Activated naive CD4-positive, alpha-beta T cell treated with anti-CD3 and anti-CD28 coated beads, Interleukin-2, amount 50 U/mL, for 72 hours (primary cell): Measurements from ENCODE around the gene EHMT1. TPM values are rescaled to one million over a fixed set of nuclear protein-coding genes. Genes with fewer than 3 reads are reported as not detected.
"Not testable (repeated sequence)": the region's sequence is repeated elsewhere in the genome, so short reads cannot be mapped to it uniquely, and the experiment has no call there.

Experiments
- ATAC-seq, 2 donors: fragments of 150-1000 bp; cut with Tn5 transposase; 2 replicates each; pipeline ENCODE4 v1.10.0; 2021; ENCODE audit warnings: mild to moderate bottlenecking in 2 of 2, moderate library complexity in 2 of 2
- DNase-seq, 2 donors: peaks; one replicate each; pipeline ENCODE4 v3.0.0; 2021 to 2022; ENCODE audit warnings: low spot score in 2 of 2
- H3K27ac Mint-ChIP-seq, 2 donors: one replicate each; pipeline ENCODE4 v1.8.0; 2022; ENCODE audit warnings: mild to moderate bottlenecking in 2 of 2, mixed read lengths in 2 of 2
- H3K36me3 Mint-ChIP-seq, 2 donors: one replicate each; pipeline ENCODE4 v1.8.0; 2022; ENCODE audit warnings: mixed read lengths in 2 of 2
- H3K9me3 Mint-ChIP-seq, 2 donors: one replicate each; pipeline ENCODE4 v1.8.0; 2022; ENCODE audit warnings: mixed read lengths in 2 of 2
- total RNA-seq, 2 donors: library from RNA; stranded (reverse); gene quantifications; one replicate each; pipeline ENCODE4 v1.2.3, GENCODE V29; 2022

Gene EHMT1
- total RNA-seq, 2 donors from 2014 or later, result 80.4 to 85.0 TPM

DNA sequence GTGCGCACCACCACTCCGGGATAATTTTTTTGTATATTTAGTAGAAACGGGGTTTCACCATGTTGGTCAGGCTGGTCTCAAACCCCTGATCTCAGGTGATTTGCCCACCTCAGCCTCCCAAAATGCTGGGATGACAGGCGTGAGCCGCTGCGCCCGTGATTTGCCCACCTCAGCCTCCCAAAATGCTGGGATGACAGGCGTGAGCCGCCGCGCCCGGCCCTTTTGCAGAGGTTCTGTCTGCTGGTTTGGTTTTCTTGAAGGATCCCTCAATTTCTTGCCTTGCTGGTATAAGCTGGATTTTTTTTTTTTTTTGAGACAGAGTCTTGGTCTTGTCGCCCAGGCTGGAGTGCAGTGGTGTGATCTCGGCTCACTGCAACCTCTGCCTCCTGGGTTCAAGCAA is 8.6 kb downstream of the EHMT1 start:
- not testable (repeated sequence) for H3K27ac Mint-ChIP-seq, DNase-seq, ATAC-seq, H3K9me3 Mint-ChIP-seq
- peaks cover 0 to 29% of the 10 kb centered on the region in 2 donors for H3K36me3 Mint-ChIP-seq

DNA sequence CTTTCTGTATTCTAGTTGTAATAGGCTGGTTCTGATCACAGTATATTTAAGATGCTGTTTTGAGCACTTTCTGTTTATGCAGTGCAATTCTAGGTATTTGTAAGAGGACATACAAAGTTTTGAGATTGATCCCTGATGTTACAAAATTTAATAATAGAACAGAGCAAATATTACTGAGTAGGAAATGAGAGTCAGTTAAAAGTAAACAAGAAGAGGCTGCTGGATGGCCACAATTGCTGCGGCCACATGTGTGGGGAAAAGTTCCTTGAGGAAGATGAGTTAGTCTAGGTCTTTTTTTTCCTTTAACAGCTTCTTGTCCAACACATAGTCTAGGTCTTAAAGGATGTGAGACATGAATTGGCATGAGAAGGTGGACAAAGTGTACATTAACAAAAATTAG is 11.3 kb downstream of the EHMT1 start:
- DNase-seq, result no peak
- ATAC-seq, result no peak
- Mint-ChIP-seq H3K36me3 (peaks cover 0 to 21% of the 10 kb centered on the region in 2 donors), H3K27ac (peak overlapping the region in 1 of 2 donors; percentile 8), H3K9me3 (no peaks in the 10 kb centered on the region)

DNA sequence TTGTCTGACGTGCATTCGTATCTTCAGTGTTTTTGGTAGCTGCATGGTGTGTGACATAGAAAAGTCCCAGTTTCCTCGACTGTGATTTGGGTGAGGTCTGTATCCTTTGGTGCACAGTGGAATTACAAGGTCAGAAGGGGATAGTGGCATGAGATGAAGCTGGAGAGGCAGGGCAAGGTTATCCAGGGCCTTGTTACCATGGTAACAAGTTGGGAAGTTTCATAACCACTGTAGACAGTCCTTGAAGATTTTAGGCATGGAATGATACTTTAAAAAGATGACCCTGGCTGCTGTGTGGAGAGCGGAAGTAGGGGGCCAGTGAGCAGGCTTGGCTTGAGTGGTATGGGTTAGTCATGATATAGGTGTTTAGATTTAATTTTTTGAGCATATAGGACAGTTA is 11.9 kb downstream of the EHMT1 start:
- Mint-ChIP-seq H3K27ac (no peak overlapping the region), H3K36me3 (peaks cover 0 to 15% of the 10 kb centered on the region in 2 donors), H3K9me3 (no peaks in the 10 kb centered on the region)
- DNase-seq (no peak), ATAC-seq (no peak)

DNA sequence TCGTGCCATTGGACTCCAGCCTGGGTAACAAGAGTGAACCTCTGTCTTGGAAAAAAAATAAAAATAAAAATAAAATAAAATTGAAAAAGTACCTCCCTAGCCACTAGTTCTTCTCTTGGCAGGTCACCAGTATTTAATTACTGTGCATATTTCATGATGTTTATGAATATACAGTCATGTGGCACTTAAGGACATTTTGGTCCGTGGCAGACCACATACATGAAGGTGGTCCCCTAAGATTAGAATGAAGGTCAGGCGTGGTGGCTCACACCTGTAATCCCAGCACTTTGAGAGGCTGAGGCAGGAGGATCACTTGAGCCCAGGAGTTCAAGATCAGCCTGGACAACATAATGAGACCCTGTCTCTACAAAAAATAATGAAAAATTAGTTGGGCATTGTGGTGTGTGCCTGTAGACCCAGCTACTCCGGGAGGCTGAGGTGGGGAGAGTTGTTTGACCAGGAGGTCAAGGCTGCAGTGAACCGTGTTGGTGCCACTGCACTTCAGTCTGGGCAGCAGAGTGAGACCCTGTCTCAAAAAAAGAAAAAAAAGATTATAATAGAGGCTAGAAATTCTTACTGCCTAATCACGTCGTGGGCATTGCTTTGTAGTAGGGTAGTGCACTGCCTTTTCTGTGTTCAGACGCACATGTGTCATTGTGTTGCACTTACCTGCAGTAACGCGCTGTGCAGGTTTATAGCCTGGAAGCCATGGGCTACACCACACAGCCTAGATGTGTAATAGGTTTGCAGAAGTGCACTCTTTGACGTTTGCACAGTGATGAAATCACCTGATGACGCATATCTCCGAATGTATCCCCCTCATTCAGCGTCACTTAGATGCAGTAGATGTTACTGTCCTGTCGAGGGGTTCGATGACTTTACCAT is 12.8 kb downstream of the EHMT1 start:
- H3K36me3 Mint-ChIP-seq, result peaks cover 0 to 16% of the 10 kb centered on the region in 2 donors
- ATAC-seq (no peak), DNase-seq (no peak)
- no peak overlapping the region for H3K27ac Mint-ChIP-seq
- H3K9me3 Mint-ChIP-seq, result no peaks in the 10 kb centered on the region

DNA sequence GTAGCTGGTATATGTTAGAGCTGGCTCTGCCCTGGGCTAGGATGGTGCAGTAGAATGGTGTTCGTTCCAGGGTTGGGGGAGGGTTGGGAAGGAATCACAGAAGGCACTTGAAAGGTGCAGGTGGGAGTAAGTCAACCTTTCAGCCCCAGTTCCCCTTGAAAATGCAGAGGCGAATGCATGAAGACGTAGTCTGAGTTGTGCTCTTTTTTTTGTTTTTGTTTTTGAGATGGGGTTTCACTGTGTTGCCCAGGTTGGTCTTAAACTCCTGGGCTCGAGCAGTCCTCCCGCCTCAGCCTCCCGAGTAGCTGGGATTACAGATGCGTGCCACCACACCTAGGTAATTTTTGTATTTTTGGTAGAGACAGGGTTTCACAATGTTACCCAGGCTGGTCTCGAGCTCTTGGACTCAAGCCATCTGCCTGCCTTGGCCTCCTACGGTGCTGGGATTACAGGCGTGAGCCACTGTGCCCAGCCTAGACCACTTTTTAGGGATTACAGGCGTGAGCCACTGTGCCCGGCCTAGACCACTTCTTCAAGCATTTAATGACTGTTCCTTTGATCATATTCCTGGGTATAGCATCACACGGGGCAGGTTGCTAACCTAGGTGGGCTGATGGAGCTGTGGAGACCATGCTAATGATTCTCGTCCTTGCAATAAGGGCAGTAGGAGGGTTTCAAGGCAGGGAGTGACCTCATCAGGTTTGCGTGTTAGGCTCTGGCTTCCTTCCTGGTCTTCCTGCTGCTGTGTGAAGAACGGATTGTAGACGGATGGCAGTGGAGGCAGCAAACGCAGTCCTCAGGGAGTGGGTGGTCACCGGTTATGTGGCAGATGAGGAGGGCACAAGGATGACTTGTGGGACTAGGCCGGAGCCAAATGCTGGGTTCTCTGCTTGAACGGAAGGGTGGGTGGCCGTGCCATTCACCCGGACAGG is 13.7 kb downstream of the EHMT1 start:
- H3K36me3 Mint-ChIP-seq, result peaks cover 0 to 14% of the 10 kb centered on the region in 2 donors
- H3K27ac Mint-ChIP-seq, result peak overlapping the region in 1 of 2 donors; percentile 61
- DNase-seq, result no peak
- no peak for ATAC-seq
- no peaks in the 10 kb centered on the region for H3K9me3 Mint-ChIP-seq

DNA sequence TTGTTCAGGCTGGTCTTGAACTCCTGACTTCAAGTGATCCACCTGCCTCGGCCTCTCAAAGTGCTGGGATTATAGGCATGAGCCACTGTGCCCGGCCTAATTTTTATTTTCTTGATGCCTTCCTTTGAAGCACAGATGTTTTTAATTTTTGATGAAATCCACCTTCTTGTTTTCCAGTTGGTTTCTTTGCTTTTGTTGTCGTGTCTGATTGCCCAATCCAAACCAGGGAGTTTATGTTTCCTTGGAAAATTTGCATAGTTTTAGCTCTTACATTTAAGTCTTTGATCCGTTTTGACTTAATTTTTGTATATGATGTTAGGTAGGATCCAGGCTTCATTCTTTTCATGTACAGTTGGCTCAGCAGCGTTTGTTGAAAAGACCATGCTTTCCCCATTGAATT is 15.2 kb downstream of the EHMT1 start:
- ATAC-seq (no peak), DNase-seq (no peak)
- Mint-ChIP-seq H3K36me3 (peaks cover 0 to 5% of the 10 kb centered on the region in 2 donors), H3K27ac (no peak overlapping the region), H3K9me3 (no peaks in the 10 kb centered on the region)

DNA sequence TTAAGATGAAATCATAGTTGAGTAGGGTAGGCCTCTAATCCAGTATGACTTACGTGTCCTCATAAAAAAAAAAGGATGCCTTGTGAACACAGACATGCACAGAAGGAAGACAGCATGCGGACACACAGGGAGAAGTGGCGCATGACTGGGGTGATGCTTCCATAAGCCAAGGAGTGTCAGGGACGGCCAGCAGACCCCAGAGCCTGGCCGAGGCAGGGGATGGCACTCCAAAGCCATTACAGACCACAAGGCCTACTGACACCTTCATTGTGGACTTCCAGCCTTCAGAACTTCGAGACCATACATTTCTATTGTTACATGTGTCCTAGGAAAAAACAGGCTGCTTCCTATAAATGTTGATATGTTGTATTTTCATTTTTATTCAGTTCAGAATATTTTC is 19.9 kb downstream of the EHMT1 start:
- H3K27ac Mint-ChIP-seq, result peak overlapping the region; percentile 84
- ATAC-seq (no peak), DNase-seq (no peak)
- H3K9me3 Mint-ChIP-seq, result no peaks in the 10 kb centered on the region
- H3K36me3 Mint-ChIP-seq, result peaks cover under 1 to 15% of the 10 kb centered on the region in 2 donors

DNA sequence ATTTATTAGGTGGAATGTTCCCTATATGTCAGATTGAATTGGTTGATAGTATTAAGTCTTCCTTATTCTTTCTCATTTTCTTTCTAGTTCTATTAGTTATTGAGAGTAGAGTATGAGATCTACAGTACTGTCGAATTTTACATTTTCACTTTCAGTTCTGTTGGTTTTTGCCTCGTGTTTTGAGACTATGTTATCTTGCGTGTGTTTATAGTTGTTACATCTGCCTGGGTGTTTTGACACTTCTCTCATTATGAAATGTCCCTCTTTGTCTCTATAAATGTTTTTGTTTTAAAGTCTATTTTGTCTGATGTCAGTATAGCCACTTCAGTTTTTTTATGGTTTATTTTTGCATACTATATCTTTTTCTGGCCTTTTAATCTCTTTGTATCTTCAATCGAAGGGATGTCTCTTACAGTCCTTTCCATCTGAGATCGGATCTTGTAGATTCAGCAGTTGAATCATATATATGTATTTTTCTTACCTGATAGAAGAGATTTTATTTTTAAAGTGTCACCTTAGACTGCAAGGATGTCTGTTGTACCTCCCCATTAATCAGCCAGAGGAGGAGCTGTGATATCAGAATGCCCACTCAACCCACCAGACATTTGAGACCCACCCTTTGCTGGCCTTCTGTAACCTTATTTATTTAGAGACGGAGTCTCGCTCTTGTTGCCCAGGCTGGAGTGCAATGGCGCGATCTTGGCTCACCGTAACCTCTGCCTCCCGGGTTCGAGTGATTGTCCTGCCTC is 20.7 kb downstream of the EHMT1 start:
- Mint-ChIP-seq H3K36me3 (peaks cover 4 to 18% of the 10 kb centered on the region in 2 donors), H3K9me3 (no peaks in the 10 kb centered on the region), H3K27ac (peak overlapping the region; percentile 84)
- peak; percentile 65 to 78 for ATAC-seq
- DNase-seq, result no peak

DNA sequence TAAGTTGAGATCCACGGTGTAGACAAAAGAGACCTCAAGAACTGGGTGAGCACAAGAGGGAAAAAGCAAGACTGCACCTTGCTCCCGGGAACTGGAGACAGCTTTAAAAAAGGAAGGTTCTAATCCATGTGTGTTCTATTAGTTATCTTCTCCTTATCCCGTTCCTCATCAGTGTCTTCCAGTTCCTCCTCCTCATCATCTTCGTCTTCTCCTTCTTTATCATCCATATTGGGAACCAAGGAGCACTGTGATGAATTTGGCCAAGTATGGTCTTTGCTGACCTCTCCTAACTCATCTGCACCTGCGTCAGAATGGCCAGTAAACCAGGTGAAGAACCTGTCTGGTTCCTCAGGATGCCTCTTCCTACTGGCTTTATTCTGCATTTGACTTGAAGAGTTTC is 22.1 kb downstream of the EHMT1 start:
- Mint-ChIP-seq H3K36me3 (peaks cover 4 to 18% of the 10 kb centered on the region in 2 donors), H3K9me3 (no peaks in the 10 kb centered on the region), H3K27ac (peak overlapping the region in 1 of 2 donors; percentile 52)
- ATAC-seq (no peak), DNase-seq (no peak)

DNA sequence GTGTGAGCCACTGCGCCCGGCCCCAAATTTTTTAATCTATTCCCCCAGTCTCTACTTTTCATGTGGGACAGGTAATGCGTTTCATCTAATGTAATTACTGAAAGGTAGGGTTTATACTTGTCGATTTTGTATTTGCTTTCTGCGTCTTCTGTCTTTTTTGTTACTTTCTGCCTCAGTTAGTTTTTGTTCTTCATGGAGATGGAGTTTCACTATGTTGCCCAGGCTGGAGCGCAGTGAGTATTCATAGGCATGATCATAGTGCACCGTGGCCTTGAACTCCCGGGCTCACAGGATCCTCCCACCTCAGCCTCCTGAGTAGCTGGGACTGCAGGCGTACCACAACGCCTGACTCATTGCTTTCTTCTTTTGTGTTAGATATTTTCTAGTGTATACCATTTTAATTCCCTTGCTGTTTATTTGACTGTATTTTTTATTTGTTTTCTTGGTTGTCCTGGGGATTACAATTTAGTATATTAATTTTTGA is 23.4 kb downstream of the EHMT1 start:
- Mint-ChIP-seq H3K27ac (no peak overlapping the region), H3K9me3 (no peaks in the 10 kb centered on the region), H3K36me3 (peaks cover 4 to 25% of the 10 kb centered on the region in 2 donors)
- DNase-seq (no peak), ATAC-seq (no peak)

DNA sequence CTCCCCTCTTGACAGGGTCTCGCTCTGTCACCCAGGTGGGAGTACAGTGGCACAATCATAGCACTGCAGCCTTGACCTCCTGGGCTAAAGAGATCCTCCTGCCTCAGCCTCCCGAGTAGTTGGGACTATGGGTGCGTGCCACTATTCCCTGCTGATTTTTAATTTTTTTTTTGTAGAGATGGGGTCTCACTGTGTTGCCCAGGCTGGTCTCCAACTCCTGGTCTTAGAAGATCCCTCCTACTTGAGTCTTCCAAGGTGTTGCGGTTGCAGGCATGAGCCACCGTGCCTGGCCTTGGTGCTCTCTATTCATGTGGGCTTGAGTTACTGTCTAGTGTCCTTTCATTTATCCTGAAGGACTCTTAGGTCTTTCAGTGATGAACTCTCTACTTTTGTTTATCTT is 24.1 kb downstream of the EHMT1 start:
- DNase-seq, result no peak
- Mint-ChIP-seq H3K9me3 (no peaks in the 10 kb centered on the region), H3K27ac (no peak overlapping the region), H3K36me3 (peaks cover 4 to 31% of the 10 kb centered on the region in 2 donors)
- no peak for ATAC-seq

DNA sequence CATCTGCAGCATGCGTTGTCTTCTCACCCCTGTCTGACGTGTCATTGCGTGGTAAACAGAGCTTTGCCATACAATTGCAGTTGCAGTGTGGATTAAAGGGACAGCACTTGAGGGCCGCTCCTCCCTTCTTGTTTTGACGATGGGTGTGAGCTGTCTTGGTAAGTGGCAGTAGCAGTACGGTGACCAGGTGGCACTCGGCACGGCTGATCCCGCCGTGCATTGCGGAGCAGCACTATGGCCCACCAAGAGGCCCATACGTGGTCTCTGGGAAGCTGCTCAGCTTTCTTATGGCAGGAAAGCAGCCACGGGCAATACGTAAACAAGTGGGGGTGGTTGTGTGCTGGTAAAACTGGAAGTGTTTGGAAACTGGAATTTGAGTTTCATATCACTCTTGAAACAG is 25.1 kb downstream of the EHMT1 start:
- peak overlapping the region in 1 of 2 donors; percentile 2 for H3K27ac Mint-ChIP-seq
- H3K36me3 Mint-ChIP-seq, result peaks cover 4 to 36% of the 10 kb centered on the region in 2 donors
- H3K9me3 Mint-ChIP-seq, result no peaks in the 10 kb centered on the region
- no peak for ATAC-seq
- no peak for DNase-seq

DNA sequence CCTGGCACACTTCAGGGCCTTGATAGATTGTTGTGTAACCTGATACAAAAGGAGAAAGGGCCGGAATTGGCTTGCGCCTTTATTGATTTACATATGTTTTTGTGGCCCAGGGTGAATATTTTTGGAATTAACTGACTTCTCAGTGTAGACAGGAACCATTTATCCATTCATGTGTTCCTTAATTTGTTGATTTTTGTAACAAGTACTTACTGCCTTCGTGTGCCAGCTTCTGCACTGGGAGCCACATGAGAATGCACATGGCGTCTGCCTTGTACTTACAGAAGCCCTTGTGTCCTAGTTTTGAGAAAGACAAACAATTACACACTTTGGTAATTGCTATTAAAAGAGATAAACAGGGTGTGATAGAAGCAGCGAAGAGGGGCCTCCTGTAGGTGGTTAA is 26.4 kb downstream of the EHMT1 start:
- Mint-ChIP-seq H3K36me3 (peaks cover 4 to 44% of the 10 kb centered on the region in 2 donors), H3K9me3 (no peaks in the 10 kb centered on the region), H3K27ac (no peak overlapping the region)
- ATAC-seq (no peak), DNase-seq (no peak)

DNA sequence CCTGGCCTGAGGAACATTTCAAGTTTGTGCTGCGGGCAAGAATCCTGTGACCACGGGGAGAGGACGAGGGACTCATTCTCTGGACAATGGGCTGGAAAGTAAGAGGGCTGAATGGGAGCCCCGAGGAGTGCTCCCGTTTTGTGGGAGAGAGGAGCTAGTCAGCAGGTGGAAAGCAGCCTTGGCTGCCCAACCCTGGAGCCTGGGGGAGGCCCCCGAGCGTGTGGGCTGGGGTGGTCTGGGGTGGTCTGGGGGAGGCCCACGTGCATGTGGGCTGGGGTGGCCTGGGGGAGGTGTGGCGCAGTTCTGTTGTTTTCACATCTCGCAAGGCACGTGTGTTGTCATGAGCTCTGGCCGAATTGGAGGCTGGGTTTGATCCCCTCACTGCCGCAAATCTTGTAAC is 27.5 kb downstream of the EHMT1 start:
- peaks cover 4 to 40% of the 10 kb centered on the region in 2 donors for H3K36me3 Mint-ChIP-seq
- peak overlapping the region in 1 of 2 donors; percentile 79 for H3K27ac Mint-ChIP-seq
- H3K9me3 Mint-ChIP-seq, result no peaks in the 10 kb centered on the region
- DNase-seq (no peak), ATAC-seq (no peak)

DNA sequence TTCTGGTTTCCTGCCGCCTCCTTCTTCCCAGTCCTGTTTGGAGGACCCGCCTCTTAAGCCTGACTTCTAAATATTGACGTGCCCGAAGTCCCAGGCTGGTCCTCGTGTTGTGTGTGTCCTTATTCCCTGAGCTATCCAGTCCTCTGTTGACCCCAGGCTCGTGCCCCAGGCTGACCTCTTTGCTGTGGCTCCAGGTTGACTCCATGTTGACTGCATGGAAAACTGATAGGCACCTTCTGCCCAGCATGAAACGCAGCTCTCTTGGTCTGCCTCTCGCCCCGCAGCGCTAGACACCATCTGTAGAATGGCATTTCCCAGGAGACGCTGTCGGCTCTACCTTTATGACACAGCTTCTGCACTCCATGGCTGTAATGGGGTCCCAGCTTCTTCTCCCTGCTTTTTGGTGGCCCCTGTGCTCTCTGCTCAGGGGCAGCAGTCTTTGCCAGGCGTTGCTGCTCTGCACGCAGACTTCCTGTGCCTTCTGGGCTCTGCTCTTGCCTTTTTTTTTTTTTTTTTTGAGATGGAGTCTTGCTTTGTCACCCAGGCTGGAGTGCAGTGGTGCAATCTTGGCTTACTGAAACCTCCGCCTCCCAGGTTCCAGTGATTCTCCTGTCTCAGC is 28.4 kb downstream of the EHMT1 start:
- ATAC-seq, result peak in 1 of 2 donors; percentile 37
- no peak for DNase-seq
- H3K9me3 Mint-ChIP-seq, result no peaks in the 10 kb centered on the region
- peaks cover 4 to 36% of the 10 kb centered on the region in 2 donors for H3K36me3 Mint-ChIP-seq
- no peak overlapping the region for H3K27ac Mint-ChIP-seq

DNA sequence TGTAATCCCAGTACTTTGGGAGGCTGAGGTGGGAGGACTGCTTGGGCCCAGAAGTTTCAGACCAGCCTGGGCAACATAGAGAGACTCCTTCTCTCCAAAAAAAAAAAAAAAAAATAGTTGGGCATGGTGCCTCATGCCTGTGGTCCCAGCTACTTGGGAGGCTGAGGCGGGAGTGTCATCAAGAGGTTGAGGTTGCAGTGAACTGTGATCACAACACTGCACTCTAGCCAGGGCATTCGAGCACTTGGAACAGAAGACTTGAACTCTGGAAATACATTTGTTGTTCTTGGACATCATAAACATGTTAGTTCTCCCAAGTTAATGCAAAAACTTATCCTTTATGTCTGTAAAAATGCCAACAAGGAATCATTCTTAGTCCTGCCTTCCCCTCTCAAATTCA is 29.6 kb downstream of the EHMT1 start:
- H3K9me3 Mint-ChIP-seq, result no peaks in the 10 kb centered on the region
- ATAC-seq (no peak), DNase-seq (no peak)
- no peak overlapping the region for H3K27ac Mint-ChIP-seq
- H3K36me3 Mint-ChIP-seq, result peaks cover 4 to 36% of the 10 kb centered on the region in 2 donors
